Heart right ventricle (tissue), 16 donors: ENCODE results near the gene FRAS1. TPM values are rescaled to one million over a fixed set of nuclear protein-coding genes. Genes with fewer than 3 reads are reported as not detected.

Experiments used
- ATAC-seq, 8 donors: fragments of 200-7000 bp; cut with Tn5 transposase; one replicate each; pipeline ENCODE4 v1.9.1; 2020; ENCODE audit warnings: mild to moderate bottlenecking in 8 of 8, moderate library complexity in 8 of 8, moderate number of reproducible peaks in 1 of 8
- DNase-seq, 2 donors: peaks; one replicate each; pipeline ENCODE4 v3.0.0-alpha.2; 2020
- H3K27ac ChIP-seq, 10 donors: fragments of 200-600 bp; sonication (generic) in 2 of 10; one replicate each; pipeline versions ENCODE4 v1.5.0 to v1.8.0; 2020 to 2022; ENCODE audit warnings: mild to moderate bottlenecking in 3 of 10
- H3K27me3 ChIP-seq, 7 donors: fragments of 200-600 bp; one replicate each; pipeline ENCODE4 v1.8.0; 2021 to 2022; ENCODE audit warnings: mild to moderate bottlenecking in 2 of 7
- H3K36me3 ChIP-seq, 9 donors: fragments of 200-600 bp; sonication (generic) in 1 of 9; one replicate each; pipeline versions ENCODE4 v1.5.0 to v1.8.0; 2020 to 2022; ENCODE audit warnings: mild to moderate bottlenecking in 2 of 9
- H3K4me1 ChIP-seq, 9 donors: fragments of 200-600 bp; sonication (generic) in 1 of 9; one replicate each; pipeline versions ENCODE4 v1.5.0 to v1.8.0; 2020 to 2022; ENCODE audit warnings: mild to moderate bottlenecking in 4 of 9
- H3K4me3 ChIP-seq, 10 donors: fragments of 200-600 bp; sonication (generic) in 2 of 10; one replicate each; pipeline versions ENCODE4 v1.5.0 to v1.8.0; 2020 to 2022; ENCODE audit warnings: mild to moderate bottlenecking in 7 of 10, moderate library complexity in 2 of 10
- H3K9me3 ChIP-seq, 11 donors: fragments of 200-600 bp in 10 of 11; sonication (generic) in 2 of 11; one replicate each; pipeline versions ENCODE4 v1.5.0 to v1.8.0; 2013 to 2022; ENCODE audit warnings: mild to moderate bottlenecking in 2 of 11, control low read depth in 1 of 11, moderate library complexity in 1 of 11
- WGBS, 2 donors: extraction: QIAGEN DNeasy Blood & Tissue Kit; methylation state at CpG; one replicate each; pipeline ENCODE4 v1.1.7; 2013; ENCODE audit warnings: inconsistent platforms in 1 of 2; 5-methylcytosine and 5-hydroxymethylcytosine counted together
- intact Hi-C, 10 donors: fragments of 100-400 bp; cut with DNase I; formaldehyde crosslinking; loops; one replicate each; pipeline versions ENCODE4 v1.11.1 to v1.14.2; 2022
- polyA plus RNA-seq, 2 donors: library from polyadenylated mRNA; stranded (reverse); fragments of 200-250 nt; gene quantifications; one replicate each; pipeline ENCODE4 v1.2.3, GENCODE V29; 2013
- total RNA-seq, 10 donors: library from RNA; stranded (reverse); fragmentation: NEBNext Ultra II Directional in 3 of 10; extraction: Animal tissue kit (Norgen Biotek cat#: 25700) in 3 of 10; gene quantifications; one replicate each; pipeline versions ENCODE4 v1.2.1 to v1.2.4, GENCODE V29; 2021 to 2023
- TF ChIP-seq, protein P1 (sequence below), 9 donors: fragments of 200-600 bp; sonication (generic) in 2 of 9; IDR thresholded peaks; one replicate each; pipeline versions ENCODE4 v1.5.0 to v1.8.0; 2021 to 2022; ENCODE audit warnings: antibody characterized with exemption in 9 of 9, mild to moderate bottlenecking in 5 of 9, moderate library complexity in 1 of 9
- donor health status: Arrhythmogenic right ventricular cardiomyopathy.
- donor health status: ischemic (EF 13 %, LVEDD 7.1; RV severe dilation, severe dysfunction).
- donor health status: healthy with polysubstance abuse.
- donor health status: DM: no; HTN: yes; CAD: no.
- donor health status: DM: no; HTN: no; CAD: no.
- donor health status: ischemic (EF 25% LVEDD 6.9; RV normal size, moderate dysfunction).
- donor health status: ischemic (EF 25% LVEDD 5.7; RV mildly dilated, moderate dysfunction).
- donor health status: healthy.
- donor health status: DM: yes; HTN: yes; CAD: no.
- donor health status: Ischemic cardiomyopathy.
- donor health status: ischemic (EF 35%, LVEDD 5.7; RV mildly dilated, moderate dysfunction).
- donor health status: nonischemic (EF 11% LVEDD 7.7; RV severe dilation, severe dysfunction).
- donor health status: DM: yes; HTN: yes; CAD: no.
- donor health status: PGD.
- donor health status: ischemic (EF 29% LVEDD 5.4; RV normal size, mild dysfunction).
- donor health status: nonischemic (EF 23%, LVEDD 6.1; RV moderate dilation, normal function).

Gene FRAS1
- total and polyA plus RNA-seq, 12 donors = 0.93 to 6.2 (median 3.1) TPM

DNA sequence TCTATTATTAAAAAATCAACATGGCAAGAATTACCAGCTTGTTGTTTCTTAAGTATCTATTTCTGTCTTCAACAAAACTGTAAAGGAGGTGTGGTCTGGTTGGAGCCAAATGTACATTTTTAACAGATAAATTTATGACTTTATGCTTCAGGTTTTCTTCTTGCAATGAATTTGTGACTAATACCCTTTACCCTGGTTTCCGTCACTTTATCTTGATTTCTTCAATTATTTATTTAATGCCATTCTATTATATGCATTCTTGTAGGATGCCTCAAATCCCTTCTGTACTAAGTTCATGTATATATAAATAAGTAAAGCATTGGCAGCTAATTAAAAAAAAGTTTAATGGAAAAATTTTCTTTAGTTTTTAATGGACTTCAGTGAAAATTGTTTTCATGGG, 453.0 kb downstream of the FRAS1 start:
- intact Hi-C loops = loop anchor here in 7 of 10 donors (10.0 kb wide), 5 partner anchors 345 to 545 kb away; partner anchors contain the start of gene FRAS1 (in 1 of the 7)

GRCh38 chr4:78510681-78511080, 453.6 kb downstream of the FRAS1 start:
- Histone ChIP-seq H3K36me3 (no peaks in the 10 kb centered on the region), H3K27ac (no peak overlapping the region), H3K9me3 (no peaks in the 10 kb centered on the region), H3K27me3 (no peaks in the 10 kb centered on the region), H3K4me3 (no peak overlapping the region), H3K4me1 (no peaks in the 10 kb centered on the region)
- intact Hi-C loops = loop anchor here in 7 of 10 donors (10.0 kb wide), 5 partner anchors 344 to 546 kb away; partner anchors contain the start of gene FRAS1 (in 1 of the 7)
- TF ChIP-seq, protein P1, sequence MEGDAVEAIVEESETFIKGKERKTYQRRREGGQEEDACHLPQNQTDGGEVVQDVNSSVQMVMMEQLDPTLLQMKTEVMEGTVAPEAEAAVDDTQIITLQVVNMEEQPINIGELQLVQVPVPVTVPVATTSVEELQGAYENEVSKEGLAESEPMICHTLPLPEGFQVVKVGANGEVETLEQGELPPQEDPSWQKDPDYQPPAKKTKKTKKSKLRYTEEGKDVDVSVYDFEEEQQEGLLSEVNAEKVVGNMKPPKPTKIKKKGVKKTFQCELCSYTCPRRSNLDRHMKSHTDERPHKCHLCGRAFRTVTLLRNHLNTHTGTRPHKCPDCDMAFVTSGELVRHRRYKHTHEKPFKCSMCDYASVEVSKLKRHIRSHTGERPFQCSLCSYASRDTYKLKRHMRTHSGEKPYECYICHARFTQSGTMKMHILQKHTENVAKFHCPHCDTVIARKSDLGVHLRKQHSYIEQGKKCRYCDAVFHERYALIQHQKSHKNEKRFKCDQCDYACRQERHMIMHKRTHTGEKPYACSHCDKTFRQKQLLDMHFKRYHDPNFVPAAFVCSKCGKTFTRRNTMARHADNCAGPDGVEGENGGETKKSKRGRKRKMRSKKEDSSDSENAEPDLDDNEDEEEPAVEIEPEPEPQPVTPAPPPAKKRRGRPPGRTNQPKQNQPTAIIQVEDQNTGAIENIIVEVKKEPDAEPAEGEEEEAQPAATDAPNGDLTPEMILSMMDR (IDR thresholded peaks at IDR 0.05) = no peak
- DNase-seq (no peak), ATAC-seq (no peak)
- 23 to 53% methylated on average over 1 of the region's 1 CpG for WGBS, 2 donors

More for the DNA sequence above, 453.0 kb downstream of the FRAS1 start:
- Histone ChIP-seq H3K9me3 (no peaks in the 10 kb centered on the region), H3K27ac (no peak overlapping the region), H3K4me3 (no peak overlapping the region), H3K27me3 (no peaks in the 10 kb centered on the region), H3K4me1 (no peaks in the 10 kb centered on the region), H3K36me3 (no peaks in the 10 kb centered on the region)
- TF ChIP-seq, protein P1 (IDR thresholded peaks at IDR 0.05) = no peak
- ATAC-seq (no peak), DNase-seq (no peak)
- 49 to 100% methylated on average over 1 of the region's 1 CpG for WGBS, 2 donors

DNA sequence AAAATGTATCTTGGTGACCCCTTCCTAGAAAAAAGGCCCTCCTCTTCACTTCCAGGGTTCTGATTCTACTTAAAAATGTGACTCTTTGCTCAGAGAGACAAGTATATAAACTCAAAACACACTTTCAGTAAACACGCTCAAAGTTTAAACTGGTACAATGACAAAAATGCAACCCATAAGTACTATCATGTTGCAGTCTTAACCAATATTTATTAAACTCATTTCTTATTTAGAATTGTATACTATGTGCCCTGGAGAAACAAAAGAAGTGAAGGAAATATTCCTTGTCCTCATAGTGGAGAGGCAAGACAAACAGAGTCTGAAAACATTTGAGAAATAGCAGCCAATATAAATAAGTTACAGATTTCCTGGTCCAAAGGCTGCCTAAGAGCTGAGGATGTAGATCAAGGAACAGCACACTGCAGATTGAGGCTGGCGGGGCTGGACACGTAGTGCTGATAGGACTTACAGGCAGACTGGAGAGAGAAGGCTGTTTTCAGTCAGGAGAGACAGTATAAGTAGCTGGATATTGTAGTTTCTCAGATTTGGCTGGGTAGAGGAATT, 455.3 kb downstream of the FRAS1 start:
- ATAC-seq (peak in 4 of 8 donors; percentile 38 to 58 (median 42)), DNase-seq (no peak)
- no peak overlapping the region for H3K4me3 ChIP-seq
- intact Hi-C loops = loop anchor here in 7 of 10 donors (10.0 kb wide), 5 partner anchors 342 to 548 kb away; partner anchors contain the start of gene FRAS1 (in 1 of the 7)
- H3K4me1 ChIP-seq = no peaks in the 10 kb centered on the region
- H3K27me3 ChIP-seq = no peaks in the 10 kb centered on the region
- 62 to 73% methylated on average over 3 of the region's 3 CpGs for WGBS, 2 donors
- no peak overlapping the region for H3K27ac ChIP-seq
- TF ChIP-seq, protein P1 (IDR thresholded peaks at IDR 0.05) = no peak
- no peaks in the 10 kb centered on the region for H3K9me3 ChIP-seq
- no peaks in the 10 kb centered on the region for H3K36me3 ChIP-seq

DNA sequence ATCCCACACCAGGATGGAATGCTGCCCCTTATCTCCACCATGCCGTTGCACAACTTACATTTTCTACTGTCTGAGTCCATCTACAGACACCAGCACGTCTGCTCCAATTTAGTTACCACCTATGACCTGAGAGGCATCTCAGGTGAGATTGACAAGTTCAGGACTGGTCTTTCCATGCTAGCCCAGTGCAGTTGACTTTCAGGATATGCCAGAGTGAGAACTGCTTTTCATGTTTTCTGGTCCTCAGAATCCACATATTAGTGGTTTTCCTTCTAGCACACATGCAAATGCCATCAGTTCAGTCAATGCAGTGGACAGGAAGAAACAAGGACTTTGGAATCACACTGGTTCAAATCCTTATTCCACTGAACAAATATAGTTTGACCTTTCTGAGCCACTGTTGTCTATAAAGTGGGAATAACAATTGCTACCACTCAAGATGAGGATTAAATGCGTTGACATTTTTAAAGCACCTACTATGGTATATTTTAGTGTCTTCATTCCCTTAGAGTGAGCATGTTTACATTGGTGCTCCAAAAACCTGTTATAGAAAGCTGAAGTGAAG, 456.4 kb downstream of the FRAS1 start:
- Histone ChIP-seq H3K4me3 (no peak overlapping the region), H3K27me3 (no peaks in the 10 kb centered on the region), H3K27ac (no peak overlapping the region), H3K9me3 (no peaks in the 10 kb centered on the region), H3K36me3 (no peaks in the 10 kb centered on the region), H3K4me1 (peaks cover 0 to under 1% (median 0%) of the 10 kb centered on the region in 9 donors)
- WGBS, 2 donors = 81 to 82% methylated on average over 3 of the region's 3 CpGs
- intact Hi-C loops = loop anchor here in 7 of 10 donors (10.0 kb wide), 5 partner anchors 341 to 549 kb away; partner anchors contain the start of gene FRAS1 (in 1 of the 7)
- DNase-seq (no peak), ATAC-seq (no peak)
- TF ChIP-seq, protein P1 (IDR thresholded peaks at IDR 0.05) = no peak
